Activated T-cell treated with anti-CD3 and anti-CD28 coated beads, Interleukin-2, amount 50 U/mL, for 1 hour (primary cell): Measurements from ENCODE around the gene S100A12.

Source experiments
- DNase-seq: peaks from one replicate; pipeline ENCODE4 v3.0.0-alpha.2; 2020

The S100A12 gene

GRCh38 chr1:153396461-153396860 is 21.0 kb upstream of the S100A12 start:
- no peak for DNase-seq

DNA sequence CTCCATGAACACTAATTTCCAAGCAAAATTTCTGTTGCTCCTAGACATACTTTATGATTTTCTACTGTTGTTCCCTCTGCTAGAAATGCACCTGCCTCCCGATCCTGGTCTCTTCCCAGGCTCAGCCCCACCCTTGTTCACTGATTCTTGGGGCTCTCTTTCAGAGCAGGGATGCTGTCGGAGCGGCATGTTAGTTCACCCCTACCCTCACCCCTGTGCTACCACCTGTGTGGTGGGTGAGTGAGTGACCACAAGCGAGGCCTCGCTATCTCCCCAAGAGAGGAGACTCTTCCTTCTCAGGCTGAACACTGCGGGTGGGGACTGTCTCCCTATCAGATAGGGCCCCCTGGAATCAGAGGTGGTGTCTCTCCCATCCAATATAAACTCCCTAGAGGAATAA is 20.4 kb upstream of the S100A12 start:
- no peak for DNase-seq

DNA sequence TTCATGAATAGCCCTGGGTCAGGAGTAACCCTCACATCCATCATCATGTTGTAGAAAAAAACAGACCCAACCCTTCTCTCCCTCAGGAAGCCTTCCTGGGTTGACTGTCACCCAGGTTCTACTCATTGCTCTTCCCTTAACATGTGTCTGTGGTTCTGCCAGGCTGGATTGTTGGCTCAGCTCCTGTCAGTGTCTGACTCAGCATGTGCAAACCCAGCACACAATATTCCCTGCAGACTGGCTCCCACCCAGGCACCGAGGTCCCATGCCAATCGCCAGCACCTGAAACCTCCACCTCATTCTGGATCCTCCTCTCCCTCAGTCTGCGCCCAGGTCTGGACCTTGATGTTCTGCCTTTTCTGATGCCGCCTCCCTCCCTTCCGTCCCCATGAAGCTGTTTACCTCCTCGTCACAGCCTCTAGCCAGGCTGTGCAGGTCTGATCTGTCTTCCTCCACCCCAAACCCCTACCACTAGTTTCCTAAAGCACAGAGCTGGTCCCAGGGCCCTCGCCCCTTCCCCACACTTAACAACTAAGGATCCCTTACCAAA is 19.8 kb upstream of the S100A12 start:
- DNase-seq: no peak

GRCh38 chr1:153394391-153394790 is 19.0 kb upstream of the S100A12 start:
- DNase-seq: no peak

- no peak for DNase-seq
Measured at GRCh38 chr1:153393926-153394325, 18.5 kb upstream of the S100A12 start.

- DNase-seq: no peak
Measured at GRCh38 chr1:153392822-153393221, 17.4 kb upstream of the S100A12 start.

GRCh38 chr1:153392258-153392657 is 16.8 kb upstream of the S100A12 start:
- DNase-seq: no peak

GRCh38 chr1:153390938-153391710 is 15.7 kb upstream of the S100A12 start, which contains the start of gene S100A8:
S100A8 (minus strand) TSS chr1:153391073; CDS start chr1:153390535, 538 bp downstream.
- no peak for DNase-seq

GRCh38 chr1:153389973-153390879 is 14.8 kb upstream of the S100A12 start:
- DNase-seq: no peak

- no peak for DNase-seq
Measured at GRCh38 chr1:153389401-153389800, 14.0 kb upstream of the S100A12 start.

DNA sequence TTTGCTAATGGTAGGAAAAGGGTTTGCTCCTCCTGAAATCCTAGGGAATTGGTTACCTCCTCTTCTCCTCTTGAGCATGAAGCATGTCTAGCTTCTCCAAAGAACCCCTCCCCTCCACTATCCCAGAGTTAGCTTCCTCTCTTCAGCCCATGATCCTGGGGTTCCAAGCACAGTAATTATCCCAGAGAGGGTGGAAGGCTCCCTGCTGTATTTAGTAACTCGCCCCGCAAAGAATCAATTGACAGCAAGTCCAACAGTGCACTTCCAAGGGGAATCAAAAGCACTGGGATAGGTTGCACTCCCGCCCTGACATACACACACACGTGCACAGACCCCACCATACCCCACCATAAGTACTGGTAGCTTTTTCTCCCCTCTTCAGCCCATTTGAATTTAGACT is 12.4 kb upstream of the S100A12 start:
- no peak for DNase-seq

GRCh38 chr1:153387001-153387400 is 11.6 kb upstream of the S100A12 start:
- DNase-seq: no peak

- DNase-seq: no peak
Measured at GRCh38 chr1:153386500-153386901, 11.1 kb upstream of the S100A12 start.

GRCh38 chr1:153384958-153385580 is 9.6 kb upstream of the S100A12 start:
- DNase-seq: no peak

- DNase-seq: no peak
Measured at GRCh38 chr1:153380711-153381110, 5.3 kb upstream of the S100A12 start.

DNA sequence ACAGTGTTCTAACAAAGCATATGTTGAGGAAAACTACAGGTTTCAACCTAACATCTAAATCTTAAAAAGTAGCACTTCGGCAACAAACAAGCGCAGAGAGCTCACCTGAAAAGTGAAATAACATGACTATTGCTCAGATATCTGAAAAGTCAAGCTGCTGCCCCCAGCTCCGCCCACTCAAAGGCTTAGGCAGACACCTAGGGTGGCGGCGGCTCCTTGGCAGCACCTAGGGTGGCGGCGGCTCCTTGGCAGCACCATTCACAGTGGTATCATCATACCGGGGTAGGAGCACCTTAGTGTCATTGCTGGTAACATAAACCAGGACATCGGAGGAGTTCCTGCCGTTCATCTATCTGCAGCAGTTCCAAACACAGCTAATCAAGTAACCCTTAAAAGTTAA is 4.2 kb upstream of the S100A12 start:
- no peak for DNase-seq

DNA sequence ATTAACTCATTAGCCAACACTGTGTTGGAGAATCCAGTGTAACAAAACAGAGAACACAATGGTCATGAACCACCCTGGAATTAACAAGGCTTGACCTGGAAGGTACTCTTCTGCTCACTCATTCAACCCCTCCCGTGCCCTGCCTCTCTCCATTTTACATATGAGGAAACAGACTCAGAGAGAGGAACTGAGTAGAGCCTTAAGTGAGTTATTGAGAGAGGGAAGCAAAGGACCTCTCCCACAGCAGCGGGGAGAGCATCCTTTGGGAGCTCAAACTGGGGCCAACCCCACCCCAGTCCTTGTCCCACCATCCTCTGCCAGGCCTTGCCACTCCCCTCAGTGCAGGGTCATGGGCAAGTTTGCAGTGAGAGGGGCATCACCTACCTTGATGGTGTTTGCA is 1.4 kb downstream of the S100A12 start:
- no peak for DNase-seq

DNA sequence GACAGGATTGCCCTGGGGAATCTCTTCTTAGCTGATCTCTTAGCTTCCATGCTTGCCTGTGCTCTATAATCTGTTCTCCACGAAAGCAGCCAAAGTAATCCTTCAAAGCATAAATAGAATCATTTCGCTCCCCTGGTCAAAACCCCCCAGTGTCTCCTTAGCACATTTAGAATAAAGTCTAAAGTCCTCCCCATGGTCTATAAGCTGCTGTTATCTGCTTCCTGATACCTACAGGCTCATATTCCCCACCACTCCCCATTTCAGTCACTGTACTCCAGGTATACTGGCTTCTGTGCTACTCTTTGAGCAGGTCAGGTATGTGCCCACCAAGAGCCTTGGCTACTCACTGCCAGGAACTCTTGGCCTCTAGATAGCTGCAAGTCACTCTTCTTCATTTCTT is 2.9 kb downstream of the S100A12 start:
- DNase-seq: no peak

GRCh38 chr1:153371231-153371630 is 4.2 kb downstream of the S100A12 start:
- no peak for DNase-seq

DNA sequence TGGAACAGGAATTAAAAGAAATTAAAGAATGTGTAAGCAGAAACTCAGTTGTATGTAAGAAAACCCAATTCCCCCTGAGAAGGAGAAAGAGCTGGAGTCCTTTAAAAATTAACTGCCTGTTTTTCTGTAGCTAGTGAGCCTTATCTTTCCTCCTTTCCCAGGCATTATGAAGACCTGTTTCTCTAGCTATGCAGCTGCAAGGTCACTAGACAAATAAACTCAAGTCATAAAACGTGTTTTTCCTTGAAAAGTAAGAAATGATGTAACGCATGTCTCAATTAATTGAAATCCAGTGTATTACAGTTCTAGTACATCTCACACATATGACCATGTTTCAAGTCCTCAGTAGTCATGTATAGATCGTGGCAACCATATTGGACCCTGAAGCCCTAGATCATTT is 5.3 kb downstream of the S100A12 start:
- no peak for DNase-seq

- no peak for DNase-seq
Measured at GRCh38 chr1:153368495-153368894, 6.9 kb downstream of the S100A12 start.

- DNase-seq: no peak
Measured at GRCh38 chr1:153367090-153367489, 8.3 kb downstream of the S100A12 start.

GRCh38 chr1:153366261-153366660 is 9.2 kb downstream of the S100A12 start:
- DNase-seq: no peak
